ENCODE results near the gene CHRD. TPM values are rescaled to one million over a fixed set of nuclear protein-coding genes. Genes with fewer than 3 reads are reported as not detected.
A peak's percentile ranks its signal among the peaks of the same experiment; 100 is the strongest.

CHRD gene
- total RNA-seq, 2 donors from 2014 or later = 7.0 to 13.4 TPM

DNA sequence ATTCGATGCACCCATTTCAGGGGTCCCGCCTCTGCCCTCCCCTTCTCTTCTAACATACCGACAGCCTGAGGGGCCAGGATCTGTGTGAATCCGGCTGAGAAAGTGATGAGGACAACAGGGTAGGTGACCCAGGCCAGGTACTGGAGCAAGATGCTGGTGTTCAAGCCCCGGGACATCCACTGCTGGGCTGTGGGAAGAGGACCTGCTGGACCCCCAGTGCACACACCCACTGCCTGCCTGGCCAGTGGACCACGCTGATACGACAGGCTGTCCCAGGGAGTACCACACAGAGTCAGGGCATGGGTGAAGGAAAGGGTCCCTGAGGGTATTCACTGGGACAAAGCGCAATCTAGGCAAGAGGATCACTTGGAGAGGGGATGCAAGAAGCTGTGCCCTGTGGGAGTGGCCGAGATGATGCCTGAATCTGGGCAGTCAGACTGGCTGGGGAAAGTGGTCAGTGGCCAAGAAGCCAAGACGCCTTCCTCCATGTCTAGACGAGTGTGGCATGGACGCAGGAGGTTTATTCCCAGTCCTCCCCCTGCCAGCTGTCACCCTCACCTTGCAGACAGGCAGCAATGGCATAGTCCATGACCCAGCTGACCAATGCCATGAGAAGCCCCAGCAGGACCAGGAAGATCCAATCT, 21.6 kb upstream of the CHRD start:
- Histone ChIP-seq H3K4me1 (peaks cover 0 to 15% of the 10 kb centered on the region in 2 donors), H3K27ac (no peak overlapping the region), H3K4me3 (no peak overlapping the region), H3K9me3 (no peaks in the 10 kb centered on the region), H3K27me3 (no peaks in the 10 kb centered on the region), H3K36me3 (no peaks in the 10 kb centered on the region)
- TF ChIP-seq, protein P1, sequence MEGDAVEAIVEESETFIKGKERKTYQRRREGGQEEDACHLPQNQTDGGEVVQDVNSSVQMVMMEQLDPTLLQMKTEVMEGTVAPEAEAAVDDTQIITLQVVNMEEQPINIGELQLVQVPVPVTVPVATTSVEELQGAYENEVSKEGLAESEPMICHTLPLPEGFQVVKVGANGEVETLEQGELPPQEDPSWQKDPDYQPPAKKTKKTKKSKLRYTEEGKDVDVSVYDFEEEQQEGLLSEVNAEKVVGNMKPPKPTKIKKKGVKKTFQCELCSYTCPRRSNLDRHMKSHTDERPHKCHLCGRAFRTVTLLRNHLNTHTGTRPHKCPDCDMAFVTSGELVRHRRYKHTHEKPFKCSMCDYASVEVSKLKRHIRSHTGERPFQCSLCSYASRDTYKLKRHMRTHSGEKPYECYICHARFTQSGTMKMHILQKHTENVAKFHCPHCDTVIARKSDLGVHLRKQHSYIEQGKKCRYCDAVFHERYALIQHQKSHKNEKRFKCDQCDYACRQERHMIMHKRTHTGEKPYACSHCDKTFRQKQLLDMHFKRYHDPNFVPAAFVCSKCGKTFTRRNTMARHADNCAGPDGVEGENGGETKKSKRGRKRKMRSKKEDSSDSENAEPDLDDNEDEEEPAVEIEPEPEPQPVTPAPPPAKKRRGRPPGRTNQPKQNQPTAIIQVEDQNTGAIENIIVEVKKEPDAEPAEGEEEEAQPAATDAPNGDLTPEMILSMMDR (IDR thresholded peaks at IDR 0.05) = no peak
- DNase-seq (ENCODE audit: low spot score) = no peak

DNA sequence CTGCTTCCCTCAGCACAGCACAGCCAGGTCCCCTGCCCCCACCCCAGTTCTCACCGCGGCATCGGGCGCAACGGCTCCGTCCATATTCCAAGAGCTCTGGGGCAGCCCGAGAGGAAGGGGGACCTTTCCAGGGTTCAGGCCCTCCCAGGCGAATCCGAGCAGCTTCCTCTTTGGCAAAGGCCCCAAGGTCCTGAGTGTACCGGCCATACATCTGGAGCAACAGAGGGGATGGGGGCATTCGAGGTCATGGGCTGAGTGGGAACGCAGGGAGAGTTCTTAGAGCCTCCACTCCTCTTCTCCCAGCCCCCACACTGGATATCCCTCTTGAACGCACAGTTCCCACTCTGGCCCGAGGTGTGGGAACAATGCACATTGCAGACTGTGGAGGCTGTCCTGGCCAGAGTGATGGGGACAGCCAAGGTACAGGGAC, 20.9 kb upstream of the CHRD start:
- Histone ChIP-seq H3K4me3 (no peak overlapping the region), H3K27me3 (no peaks in the 10 kb centered on the region), H3K36me3 (no peaks in the 10 kb centered on the region), H3K4me1 (peaks cover 0 to 21% of the 10 kb centered on the region in 2 donors), H3K27ac (no peak overlapping the region), H3K9me3 (no peaks in the 10 kb centered on the region)
- DNase-seq (ENCODE audit: low spot score) = no peak
- TF ChIP-seq, protein P1 (IDR thresholded peaks at IDR 0.05) = no peak

DNA sequence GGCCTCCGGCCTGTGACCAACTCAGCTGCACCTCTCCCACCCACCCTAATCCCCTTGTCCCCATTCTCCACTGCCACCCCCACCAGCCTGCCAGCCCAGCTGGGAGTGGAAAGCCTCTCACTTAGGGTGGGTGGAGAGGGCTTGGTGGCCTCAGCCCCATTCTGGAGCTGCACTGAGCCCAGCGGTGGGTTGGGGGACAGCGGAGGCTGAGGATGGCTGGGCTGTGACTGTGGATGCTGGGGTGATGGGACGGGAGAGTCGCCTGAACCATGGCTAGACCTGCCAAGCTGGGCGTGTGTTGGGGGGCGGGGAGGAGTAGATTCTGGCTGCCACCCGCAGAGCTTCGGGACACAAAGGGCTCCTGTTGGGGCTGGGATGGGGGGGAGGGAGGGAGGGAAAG, 20.2 kb upstream of the CHRD start:
- DNase-seq (ENCODE audit: low spot score) = no peak
- peaks cover 3% of the 10 kb centered on the region for H3K36me3 ChIP-seq
- H3K4me1 ChIP-seq = peaks cover 0 to 25% of the 10 kb centered on the region in 2 donors
- no peak overlapping the region for H3K27ac ChIP-seq
- H3K4me3 ChIP-seq = no peak overlapping the region
- TF ChIP-seq, protein P1 (IDR thresholded peaks at IDR 0.05) = no peak
- H3K9me3 ChIP-seq = no peaks in the 10 kb centered on the region
- H3K27me3 ChIP-seq = no peaks in the 10 kb centered on the region

DNA sequence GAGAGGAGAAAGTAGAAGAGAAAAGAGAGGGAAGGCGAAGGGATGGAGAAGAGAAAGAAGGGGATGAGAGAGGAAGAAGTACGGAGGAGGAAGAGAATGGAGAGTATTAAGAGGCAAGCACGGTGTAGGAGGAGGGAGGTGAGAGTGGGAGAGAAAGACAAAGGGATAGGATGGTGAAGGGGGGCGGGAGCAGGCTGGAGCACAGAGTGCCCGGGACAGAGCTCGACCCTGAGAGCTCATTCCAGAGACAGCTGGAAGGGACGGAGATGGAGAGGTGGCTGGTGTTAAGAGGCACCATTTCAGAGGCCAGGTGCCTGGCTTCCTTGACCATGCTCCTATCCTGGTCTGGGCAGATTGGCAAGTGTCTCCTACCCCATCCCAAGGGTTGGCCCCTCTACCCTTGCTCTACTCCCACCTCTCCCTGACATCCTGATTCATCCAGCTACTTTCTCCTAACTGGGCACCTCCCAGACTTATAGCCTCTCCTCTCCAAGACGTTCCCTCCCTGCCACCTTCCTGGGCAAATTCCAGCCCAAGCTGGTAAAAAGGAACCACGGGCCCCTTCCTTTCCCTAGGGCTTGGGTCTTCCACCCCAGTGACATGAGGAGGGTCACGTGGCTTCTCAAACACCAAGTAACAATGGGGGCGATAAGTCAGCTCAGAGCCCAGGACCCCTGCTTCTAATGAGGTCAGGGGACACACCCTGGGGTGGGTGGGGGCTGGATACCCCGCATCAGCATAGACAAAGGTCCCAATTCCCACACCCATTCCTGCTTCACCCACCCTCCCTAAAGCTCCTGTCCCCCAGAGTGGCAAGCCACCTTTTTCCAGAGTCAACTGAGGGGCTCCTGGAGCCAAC, 19.6 kb upstream of the CHRD start:
- H3K4me1 ChIP-seq = peaks cover 0 to 26% of the 10 kb centered on the region in 2 donors
- no peaks in the 10 kb centered on the region for H3K9me3 ChIP-seq
- no peak for DNase-seq (ENCODE audit: low spot score)
- H3K36me3 ChIP-seq = peaks cover 10% of the 10 kb centered on the region
- TF ChIP-seq, protein P1 (IDR thresholded peaks at IDR 0.05) = no peak
- peak overlapping the region in 1 of 2 donors; percentile 97 for H3K27ac ChIP-seq
- peak overlapping the region in 1 of 2 donors; percentile 80 for H3K4me3 ChIP-seq
- H3K27me3 ChIP-seq = no peaks in the 10 kb centered on the region

DNA sequence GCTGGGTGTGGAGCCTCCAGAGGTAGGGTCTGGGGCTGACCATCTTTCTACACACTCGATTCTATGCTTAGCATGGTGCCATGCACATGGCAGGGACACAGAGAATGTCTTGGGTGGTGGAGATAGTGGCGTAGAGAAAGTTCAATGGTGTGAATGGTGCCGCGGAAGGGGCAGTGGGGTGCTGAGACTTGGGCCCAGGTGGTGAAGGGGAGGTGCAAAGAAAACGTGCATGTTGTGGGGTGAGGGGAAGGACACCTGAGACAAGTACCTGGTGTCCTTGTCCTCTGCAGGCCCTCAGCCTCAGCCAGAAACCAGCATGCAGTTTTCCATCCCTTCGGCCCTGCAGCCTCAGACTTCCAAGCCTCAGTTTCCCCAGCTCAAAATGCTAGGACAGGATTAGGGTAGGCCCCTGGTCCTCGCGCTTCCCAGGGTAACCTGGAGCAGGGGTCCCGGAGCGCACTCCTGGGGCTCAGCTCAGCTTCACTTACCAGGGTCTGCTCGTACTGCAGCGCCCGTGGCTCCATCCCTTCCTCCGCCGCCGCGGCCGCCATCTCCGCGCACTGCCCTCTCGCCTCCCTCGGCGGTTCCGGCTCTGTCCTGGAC, 18.8 kb upstream of the CHRD start:
- TF ChIP-seq, protein P1 (IDR thresholded peaks at IDR 0.05) = no peak
- H3K36me3 ChIP-seq = peaks cover 14% of the 10 kb centered on the region
- H3K27me3 ChIP-seq = no peaks in the 10 kb centered on the region
- H3K9me3 ChIP-seq = no peaks in the 10 kb centered on the region
- peak overlapping the region; percentile 97 to 99 for H3K27ac ChIP-seq
- DNase-seq (ENCODE audit: low spot score) = no peak
- H3K4me1 ChIP-seq = peaks cover 0 to 26% of the 10 kb centered on the region in 2 donors
- peak overlapping the region; percentile 80 to 89 for H3K4me3 ChIP-seq
